BJ (cell line): Measurements from ENCODE around the gene STARD7. TPM values are rescaled to one million over a fixed set of nuclear protein-coding genes. Genes with fewer than 3 reads are reported as not detected.

Experiments
- CTCF ChIA-PET: fragments of 350-600 bp; formaldehyde crosslinking; extraction: SDS; loops from one replicate; lab custom pipeline; 2021; ENCODE audit warnings: antibody characterized with exemption, inconsistent platforms; lab: Yijun Ruan, JAX
- POLR2A ChIA-PET: fragments of 300-600 bp; sonication (Branson Sonifier 250); formaldehyde crosslinking; extraction: SDS; loops from one replicate; lab custom pipeline; 2021; ENCODE audit warnings: antibody characterized with exemption; lab: Charles Lee
- DNase-seq: peaks from one replicate; pipeline ENCODE4 v3.0.0-alpha.2; 2011; ENCODE audit warnings: low read depth
- H3K27me3 ChIP-seq: 2 replicates; pipeline ENCODE4 v1.6.0; 2011; ENCODE audit warnings: low read length; ENCODE audit not compliant: control insufficient read depth, insufficient read depth
- H3K36me3 ChIP-seq: 2 replicates; pipeline ENCODE4 v1.5.1; 2011; ENCODE audit warnings: low read length; ENCODE audit not compliant: control insufficient read depth, insufficient read depth
- H3K4me3 ChIP-seq: 2 replicates; pipeline ENCODE4 v1.5.1; 2011; ENCODE audit warnings: low read depth, mild to moderate bottlenecking, control low read depth, low read length
- polyA plus RNA-seq: library from polyadenylated mRNA; depleted of rRNA; stranded (reverse); fragments of >200 nt; gene quantifications from 2 replicates; pipeline ENCODE4 v1.2.3, GENCODE V29; 2011
- TF ChIP-seq, protein P1 (sequence below): IDR thresholded peaks from 2 replicates; pipeline ENCODE4 v1.5.1; 2011; ENCODE audit warnings: low read depth, mild to moderate bottlenecking, control low read depth, inconsistent platforms, low read length, moderate library complexity; ENCODE audit not compliant: insufficient read depth

STARD7 gene
- polyA plus RNA-seq, 1 experiment = 56.1 TPM

DNA sequence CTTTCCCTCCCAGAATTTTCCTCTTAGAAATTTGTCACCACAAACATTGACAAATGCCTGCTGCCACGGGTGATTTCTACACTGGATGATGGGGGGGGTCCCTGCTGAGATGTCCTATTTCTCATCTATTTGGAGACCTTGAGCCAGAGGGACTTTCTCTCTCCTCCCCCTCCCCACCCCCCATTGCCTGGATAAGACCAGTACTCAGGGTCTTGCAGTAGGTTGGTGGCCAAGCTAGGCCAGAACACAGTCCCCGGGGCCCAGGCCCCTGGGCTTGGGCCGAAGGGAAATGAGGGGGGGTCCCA, 62.8 kb downstream of the STARD7 start:
- POLR2A ChIA-PET = no interaction called here
- H3K36me3 ChIP-seq = no peaks in the 10 kb centered on the region
- no peak for DNase-seq
- CTCF ChIA-PET = no interaction called here
- no peak overlapping the region for H3K4me3 ChIP-seq
- TF ChIP-seq, protein P1, sequence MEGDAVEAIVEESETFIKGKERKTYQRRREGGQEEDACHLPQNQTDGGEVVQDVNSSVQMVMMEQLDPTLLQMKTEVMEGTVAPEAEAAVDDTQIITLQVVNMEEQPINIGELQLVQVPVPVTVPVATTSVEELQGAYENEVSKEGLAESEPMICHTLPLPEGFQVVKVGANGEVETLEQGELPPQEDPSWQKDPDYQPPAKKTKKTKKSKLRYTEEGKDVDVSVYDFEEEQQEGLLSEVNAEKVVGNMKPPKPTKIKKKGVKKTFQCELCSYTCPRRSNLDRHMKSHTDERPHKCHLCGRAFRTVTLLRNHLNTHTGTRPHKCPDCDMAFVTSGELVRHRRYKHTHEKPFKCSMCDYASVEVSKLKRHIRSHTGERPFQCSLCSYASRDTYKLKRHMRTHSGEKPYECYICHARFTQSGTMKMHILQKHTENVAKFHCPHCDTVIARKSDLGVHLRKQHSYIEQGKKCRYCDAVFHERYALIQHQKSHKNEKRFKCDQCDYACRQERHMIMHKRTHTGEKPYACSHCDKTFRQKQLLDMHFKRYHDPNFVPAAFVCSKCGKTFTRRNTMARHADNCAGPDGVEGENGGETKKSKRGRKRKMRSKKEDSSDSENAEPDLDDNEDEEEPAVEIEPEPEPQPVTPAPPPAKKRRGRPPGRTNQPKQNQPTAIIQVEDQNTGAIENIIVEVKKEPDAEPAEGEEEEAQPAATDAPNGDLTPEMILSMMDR = no peak
- no peaks in the 10 kb centered on the region for H3K27me3 ChIP-seq

DNA sequence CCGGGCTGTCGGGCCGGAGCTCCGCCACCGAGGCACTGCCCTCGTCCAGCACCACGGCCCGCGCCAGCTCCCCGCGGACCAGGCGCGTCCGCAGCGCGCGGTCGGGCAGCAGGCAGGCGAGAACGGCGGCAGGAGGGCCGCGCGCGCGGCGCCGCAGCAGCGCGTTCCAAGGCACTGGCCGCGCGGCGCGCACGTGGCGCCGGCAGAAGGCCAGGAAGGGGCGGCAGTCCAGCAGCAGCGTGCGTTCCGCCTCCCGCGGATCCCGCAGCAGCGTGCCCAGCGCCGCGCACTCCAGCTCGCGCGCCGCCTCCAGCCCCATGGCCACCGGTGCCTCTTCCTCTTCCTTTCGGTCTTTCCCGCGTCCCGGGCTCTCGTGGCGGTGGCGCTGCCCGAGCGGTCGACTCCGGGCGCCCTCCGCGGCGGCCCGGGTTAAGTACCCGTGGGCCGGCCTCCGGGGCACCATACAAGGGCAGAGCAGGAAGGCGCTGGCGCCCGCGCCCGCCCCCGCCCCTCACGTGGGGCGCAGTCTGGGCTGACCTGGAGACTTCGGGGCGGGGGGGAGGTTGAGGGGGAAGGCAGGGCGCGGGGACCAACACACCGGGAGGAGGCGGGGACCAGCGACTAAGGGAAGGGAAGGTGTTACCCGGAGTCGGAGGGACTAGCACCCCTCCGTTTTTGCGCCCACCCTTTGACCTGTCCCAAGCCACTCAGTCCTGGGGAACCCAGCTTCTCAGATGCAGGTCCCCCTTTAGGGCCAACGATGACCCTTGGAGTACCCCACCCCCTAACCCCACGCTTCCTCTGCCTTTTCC, 63.4 kb downstream of the STARD7 start, which contains the start of gene DUSP2:
Gene DUSP2, minus strand, starts transcription at position 405 of the 812 bp plus-strand sequence. Its CDS starts 86 bp downstream, at position 319.
- CTCF ChIA-PET = interaction anchor here (1.0 kb wide), 1 partner anchor 64 kb away, joined by 3 read pairs; the partner anchor contains the start of gene STARD7
- POLR2A ChIA-PET = interaction anchor here (0.6 kb wide), 1 partner anchor 48 kb away, joined by 4 read pairs; no protein-coding TSS in a partner anchor

DNA sequence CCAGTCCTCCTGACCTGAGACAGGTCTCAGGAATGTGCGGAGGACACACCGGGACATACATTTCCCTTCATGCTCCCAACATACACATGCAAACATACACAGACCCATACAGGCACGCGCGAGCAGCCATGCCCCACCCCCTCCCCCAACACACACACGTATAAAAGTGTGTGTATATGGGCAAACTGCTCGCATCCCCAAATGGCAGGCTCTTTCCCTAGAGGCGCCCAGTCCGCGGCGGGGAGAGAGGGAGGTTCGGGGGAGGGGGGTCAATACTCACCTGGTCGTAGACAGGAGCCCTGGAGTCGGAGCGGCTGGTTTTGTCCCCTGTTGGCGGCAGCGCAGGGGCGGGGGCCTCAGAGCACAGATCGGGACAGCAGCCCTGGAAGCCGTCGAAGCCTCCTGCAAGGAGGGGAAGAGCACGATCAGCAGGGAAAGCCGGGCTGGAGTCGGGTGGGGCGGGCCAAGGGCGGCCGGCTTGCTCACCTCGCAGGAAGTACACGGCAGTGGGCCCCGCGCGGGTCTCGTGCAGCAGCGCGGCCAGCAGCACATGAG, 64.1 kb downstream of the STARD7 start:
- POLR2A ChIA-PET = interaction anchor here (0.6 kb wide), 1 partner anchor 48 kb away, joined by 4 read pairs; no protein-coding TSS in a partner anchor
- no peak for DNase-seq
- H3K4me3 ChIP-seq = peak overlapping the region; percentile 57

More for the DNA sequence above, 63.4 kb downstream of the STARD7 start, which contains the start of gene DUSP2:
- TF ChIP-seq, protein P1 = no peak
- Histone ChIP-seq H3K27me3 (no peaks in the 10 kb centered on the region), H3K4me3 (peak within 1 kb of the TSS; percentile 57), H3K36me3 (no peaks in the 10 kb centered on the region)
- DNase-seq = no peak

DNA sequence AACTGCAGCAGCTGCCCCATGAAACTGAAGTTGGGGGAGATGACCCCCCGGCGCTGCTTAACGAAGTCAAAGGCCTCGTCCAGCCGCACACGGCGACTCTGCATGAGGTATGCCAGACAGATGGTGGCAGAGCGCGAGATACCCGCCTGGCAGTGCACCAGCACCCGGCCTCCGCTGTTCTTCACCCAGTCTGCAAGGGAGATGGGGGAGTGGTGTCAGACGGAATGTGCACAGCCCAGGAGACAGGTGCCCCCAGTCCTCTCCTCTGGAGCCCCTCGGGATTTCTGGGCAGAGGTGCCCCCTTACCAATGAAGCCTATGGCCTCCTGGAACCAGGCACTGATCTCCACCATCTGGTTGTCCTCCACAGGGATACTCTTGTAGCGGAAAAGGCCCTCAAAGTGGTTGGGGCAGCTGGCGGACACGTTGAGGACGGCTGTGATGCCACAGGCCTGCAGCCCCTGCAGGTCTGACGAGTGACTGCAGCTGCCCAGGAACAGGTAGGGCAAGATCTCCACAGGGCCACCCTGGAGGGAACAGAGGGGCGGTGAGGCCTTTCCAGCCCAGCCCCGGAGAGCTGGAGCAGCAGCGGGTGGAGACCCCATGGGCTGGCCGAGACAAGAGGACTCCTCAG, 64.7 kb downstream of the STARD7 start:
- H3K4me3 ChIP-seq = peak overlapping the region; percentile 57
- CTCF ChIA-PET = interaction anchor here (1.0 to 2.0 kb wide), 3 partner anchors 9 to 151 kb away, joined by 4 to 5 read pairs (median 4); no protein-coding TSS in a partner anchor
- no peak for DNase-seq

More for the DNA sequence above, 64.1 kb downstream of the STARD7 start:
- CTCF ChIA-PET = interaction anchor here (1.0 to 2.0 kb wide), 3 partner anchors 65 to 152 kb away, joined by 3 to 5 read pairs (median 4); partner anchors contain the start of gene STARD7
- Histone ChIP-seq H3K36me3 (no peaks in the 10 kb centered on the region), H3K27me3 (no peaks in the 10 kb centered on the region)
- TF ChIP-seq, protein P1 = no peak

More for the DNA sequence above, 64.7 kb downstream of the STARD7 start:
- Histone ChIP-seq H3K27me3 (no peaks in the 10 kb centered on the region), H3K36me3 (no peaks in the 10 kb centered on the region)
- POLR2A ChIA-PET = no interaction called here
- TF ChIP-seq, protein P1 = no peak
